SKM-1 treated with dmso at 0.1 percent for 144 hours (cell line): ENCODE results near the gene MAST4.

Experiments
- DNase-seq: peaks from one replicate; lab custom pipeline; 2025; ENCODE audit not compliant: unreplicated experiment; lab: John Stamatoyannopoulos, UW

The MAST4 gene

DNA sequence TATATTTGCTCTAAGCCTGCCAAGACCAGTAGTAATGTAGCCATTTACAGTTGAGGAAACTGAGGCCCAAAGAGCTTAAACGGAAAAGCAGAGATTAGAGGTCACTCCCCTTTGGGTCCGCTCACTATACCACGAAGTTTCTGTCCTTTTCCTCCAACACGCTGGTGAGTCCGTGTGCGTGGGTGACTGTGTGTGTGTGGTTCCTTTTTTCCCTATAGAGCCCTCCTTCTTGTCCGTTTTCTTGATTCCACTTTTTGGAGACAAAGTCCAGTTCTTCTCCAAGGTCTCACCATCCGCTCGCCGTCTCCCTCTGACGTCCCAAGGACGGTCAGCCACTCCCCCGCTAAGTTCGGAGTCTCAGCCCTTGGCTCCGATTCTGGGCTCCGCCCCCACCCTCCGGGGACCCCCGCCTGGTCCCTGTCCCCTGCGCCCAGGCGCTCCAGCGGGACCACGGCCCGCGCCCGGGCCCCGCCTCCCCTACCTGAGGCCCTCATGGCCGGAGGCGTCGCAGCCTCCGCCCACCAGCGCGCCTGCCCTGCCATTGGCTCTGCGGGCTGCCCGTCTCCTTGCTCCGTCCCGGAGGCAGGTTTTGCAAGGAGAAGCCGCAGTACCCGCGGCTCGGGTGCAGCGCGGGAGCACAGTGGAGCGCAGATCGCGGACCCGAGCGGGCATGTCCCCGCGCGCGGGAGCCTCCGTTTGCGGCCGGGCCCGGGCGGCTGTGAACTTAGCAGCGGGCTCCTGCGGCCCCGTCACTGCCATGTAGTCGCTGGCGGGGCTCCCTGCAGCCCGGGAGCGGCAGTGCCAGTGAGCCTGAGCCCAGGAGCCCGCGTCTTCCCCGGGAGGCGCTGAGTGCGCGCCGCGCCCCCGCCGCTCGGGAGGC, at the start of gene MAST4:
Gene MAST4, plus strand, starts transcription at position 638 of the 880 bp plus-strand sequence. CDS start 263 bp downstream, outside the sequence.
- DNase-seq, result peak; percentile 62

DNA sequence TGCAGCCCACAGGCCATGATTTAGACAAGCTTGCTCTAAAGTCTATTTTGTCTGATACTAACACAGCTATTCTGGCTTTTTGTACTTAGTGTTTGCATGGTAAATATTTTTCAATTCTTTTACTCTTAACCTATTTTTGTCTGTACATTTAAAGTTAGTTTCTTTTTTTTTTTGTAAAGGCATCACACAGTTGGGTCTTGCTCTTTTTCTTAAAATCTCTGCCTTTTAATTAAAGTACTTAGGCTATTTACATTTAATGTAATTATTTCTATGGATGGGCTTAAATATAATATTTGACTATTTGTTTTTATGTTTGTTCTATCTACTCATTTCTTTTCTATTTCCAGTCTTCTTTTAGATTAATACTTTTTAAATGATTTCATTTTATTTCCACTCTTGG, 49.7 kb upstream of the MAST4 start:
- no peak for DNase-seq

GRCh38 chr5:66551338-66551737, 44.9 kb upstream of the MAST4 start:
- DNase-seq, result no peak

GRCh38 chr5:66551945-66552344, 44.2 kb upstream of the MAST4 start:
- no peak for DNase-seq

DNA sequence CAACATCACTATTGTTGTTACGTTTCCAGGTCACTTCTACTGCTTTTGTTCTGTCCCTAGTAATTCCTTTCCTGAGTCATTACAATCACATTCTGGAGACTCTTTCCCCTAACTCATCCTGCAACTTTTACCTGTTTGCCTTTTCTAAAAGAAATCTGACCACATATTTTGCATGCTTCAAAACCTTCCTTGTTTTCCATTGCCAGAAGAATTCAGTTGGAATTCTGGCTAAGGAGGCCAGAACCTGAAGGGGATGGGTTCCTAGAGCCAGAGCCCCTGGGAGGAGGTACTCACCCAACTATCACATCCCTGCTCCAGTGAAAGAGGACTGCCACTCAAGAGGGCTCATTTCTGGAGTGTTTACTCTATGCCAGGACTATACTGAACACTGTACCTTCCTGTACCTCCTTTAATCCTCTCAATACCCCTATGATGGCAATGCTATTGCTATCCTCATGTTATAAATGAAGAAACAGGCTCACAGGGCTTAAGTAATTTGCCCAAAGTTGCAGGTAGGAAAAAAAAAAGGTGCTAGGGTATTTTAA, 42.8 kb upstream of the MAST4 start:
- no peak for DNase-seq

DNA sequence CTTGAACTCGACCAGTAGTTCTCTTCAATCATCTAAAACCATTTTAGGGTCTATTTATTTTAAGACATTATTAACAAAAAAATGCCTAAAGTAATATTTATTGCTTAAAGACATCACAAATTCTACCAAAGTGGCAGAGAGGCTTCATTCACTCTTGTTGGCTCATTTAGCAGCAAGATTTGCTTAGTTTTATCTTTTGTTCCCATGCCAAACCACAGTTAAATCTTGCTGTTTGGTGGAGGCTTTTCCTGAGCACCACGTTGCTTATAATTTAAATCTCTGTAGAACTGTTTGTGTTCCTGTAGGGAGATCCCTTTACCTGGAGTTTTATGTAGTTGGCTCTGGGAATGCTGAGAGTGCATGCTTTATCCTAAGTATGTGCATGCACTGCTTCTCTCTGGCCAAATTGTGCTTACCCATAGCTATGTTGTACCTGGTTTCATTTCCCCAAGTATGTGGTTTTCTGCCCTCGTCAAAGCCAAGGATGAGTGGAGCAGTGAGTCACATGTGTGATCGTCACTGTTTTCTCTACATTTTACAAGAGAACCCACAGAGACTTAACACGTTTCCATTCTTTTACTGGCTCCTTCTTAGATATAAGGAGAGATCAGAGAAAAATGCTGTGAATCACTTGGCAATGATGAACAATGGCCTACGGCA, 42.1 kb upstream of the MAST4 start:
- DNase-seq, result peak; percentile 27

DNA sequence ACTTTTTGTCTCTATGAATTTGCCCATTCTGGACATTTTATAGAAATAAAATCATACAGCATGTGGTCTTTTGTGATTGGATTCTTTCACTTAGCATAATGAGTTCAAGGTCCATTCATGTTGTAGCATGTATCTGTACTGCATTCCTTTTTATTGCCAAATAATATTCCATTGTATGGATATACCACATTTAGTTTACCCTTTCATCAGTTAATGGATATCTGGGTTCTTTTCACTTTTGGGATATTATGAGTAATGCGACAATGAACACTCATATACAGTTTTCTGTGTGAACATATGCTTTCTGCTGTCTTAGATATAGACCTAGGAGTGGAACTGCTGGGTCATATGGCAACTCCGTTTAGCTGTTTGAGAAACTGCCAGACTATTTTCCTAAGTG, 41.3 kb upstream of the MAST4 start:
- no peak for DNase-seq

GRCh38 chr5:66558560-66558959, 37.6 kb upstream of the MAST4 start:
- no peak for DNase-seq

DNA sequence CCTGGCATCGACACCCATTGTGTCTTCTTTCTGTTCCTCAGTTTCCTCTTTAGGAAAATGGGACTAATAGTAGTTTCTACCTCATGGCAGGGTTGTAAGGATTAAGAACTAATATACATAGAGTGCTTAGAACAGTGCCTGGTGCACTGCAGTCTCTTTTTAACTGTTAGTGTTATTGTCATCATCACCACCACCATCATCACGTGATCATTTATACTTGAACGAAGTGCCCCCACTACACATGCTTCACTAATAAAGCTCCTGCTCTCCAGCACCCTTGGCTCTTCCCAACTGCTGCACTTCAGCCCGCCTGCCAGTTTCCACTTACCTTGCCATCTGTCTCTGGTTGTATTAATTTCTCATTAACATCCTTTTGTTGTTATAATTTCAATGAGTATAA, 35.8 kb upstream of the MAST4 start:
- DNase-seq, result no peak

DNA sequence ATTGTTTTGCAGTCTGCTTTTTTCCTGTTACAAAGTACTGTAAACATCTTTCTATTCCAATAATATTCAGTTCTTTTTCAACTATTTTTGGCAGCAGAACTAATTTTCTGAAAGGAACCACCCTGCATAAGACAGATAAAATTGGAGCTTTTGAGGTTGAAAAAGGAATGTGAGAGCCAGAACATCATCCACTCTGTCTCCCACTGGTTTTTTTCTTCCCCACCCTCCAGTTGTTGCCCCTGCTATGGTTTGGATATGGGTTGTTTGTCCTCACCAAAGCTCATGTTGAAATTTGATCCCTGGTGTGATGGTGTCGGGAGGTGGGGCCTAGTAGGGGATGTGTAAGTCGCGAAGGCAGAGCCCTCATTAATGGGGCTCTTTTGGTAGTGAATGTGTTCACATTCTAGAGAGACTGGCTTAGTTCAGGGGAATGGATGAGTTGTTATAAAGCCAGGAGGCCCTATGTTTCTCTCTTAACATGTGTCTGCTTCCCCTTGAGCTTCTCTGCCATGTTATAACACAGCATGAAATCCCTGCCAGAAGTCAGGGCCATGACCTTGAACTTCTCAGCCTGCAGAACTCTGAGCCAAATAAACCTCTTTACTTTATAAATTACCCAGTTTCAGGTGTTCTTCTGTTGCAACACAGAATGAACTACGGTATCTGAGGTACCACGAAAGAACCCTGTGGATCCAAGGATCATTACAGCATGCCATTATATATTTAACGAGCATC, 34.8 kb upstream of the MAST4 start:
- DNase-seq, result no peak

DNA sequence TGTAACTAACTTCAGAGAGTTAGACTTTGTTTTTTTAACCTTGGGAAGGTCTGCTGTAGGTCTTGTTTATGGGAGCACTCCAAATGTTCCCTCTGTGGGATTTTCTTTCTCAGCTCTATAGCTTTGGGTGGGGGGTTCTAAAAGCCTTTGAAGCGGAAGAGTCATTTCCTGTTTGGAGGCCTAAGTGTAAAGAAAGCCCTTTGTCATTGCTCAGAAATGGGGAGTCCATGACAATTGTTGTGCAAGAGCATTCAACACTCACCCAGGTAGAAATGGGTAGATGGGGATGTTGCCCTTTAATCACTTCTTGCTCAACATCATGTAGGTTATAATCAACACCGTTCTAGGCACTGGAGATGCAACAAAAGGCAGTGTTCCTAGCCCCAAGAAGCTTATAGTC, 30.3 kb upstream of the MAST4 start:
- DNase-seq, result no peak

DNA sequence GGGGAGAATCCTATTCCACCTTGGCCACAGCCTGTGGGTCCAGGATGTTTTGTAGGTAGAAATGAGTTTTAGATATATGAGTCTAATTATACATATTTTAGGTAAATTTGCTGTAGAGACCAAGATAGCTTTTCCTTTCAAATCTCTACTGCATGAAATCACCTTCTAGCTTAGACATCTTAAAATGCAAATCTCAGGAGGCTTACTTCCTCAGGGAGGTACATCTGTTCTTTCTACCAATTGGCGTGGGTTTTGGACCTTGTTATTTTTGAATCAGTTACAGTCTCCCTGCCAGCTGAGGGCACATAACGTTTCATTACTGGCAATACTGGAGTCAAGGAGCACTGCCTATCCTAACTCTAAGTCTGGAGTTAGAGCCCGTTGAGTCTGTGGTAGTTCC, 28.7 kb upstream of the MAST4 start:
- no peak for DNase-seq

DNA sequence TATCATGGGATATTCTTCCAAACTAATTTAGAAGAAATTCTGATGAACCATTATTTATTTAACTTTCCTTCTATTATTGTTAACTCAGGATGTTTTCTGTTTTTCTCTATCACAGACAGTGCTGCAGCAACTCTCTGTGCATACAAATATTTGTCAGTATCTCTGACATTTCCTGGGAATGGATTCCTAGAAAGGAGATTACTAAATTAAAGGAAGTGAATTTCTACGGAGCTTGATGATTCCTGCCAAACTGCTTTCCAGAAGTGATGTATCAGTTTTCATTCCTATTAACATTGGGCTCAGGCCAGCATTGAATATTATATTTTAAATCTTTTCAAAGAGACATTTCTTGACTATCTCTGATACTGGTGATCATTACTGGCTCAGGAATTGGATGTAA, 26.0 kb upstream of the MAST4 start:
- no peak for DNase-seq

- DNase-seq, result no peak
Observed at GRCh38 chr5:66573733-66574132, 22.5 kb upstream of the MAST4 start.

DNA sequence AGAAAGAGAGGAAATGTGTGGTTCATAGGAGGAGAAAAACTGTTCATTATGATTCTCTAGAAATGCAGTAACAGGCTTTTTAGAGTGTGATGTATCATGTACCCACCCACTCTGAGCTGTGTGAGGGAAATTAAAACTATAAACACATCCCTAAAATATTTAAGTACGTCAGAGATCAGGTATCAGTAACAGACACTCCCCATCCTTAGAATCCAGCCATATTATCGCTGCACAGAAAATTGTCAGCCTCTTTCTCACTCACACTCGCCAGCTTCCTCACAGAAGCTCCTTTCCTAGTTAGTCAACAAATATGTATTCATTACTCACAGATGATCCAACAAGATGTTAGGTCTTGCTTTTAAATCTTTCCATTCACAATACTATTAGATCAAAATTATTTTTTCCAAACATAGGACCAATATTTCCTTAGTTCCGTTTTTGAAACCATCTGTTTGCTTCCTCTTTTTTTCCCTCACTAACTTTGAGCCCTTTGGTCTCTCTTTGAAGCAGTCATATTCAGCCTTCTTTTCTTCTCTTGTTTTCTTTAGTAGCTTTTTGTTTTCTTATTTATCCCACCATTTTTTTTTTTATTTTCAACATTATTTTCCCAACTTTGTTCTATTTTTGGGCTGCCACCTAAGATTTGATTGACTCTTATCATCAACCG, 13.6 kb upstream of the MAST4 start:
- peak; percentile 42 for DNase-seq

DNA sequence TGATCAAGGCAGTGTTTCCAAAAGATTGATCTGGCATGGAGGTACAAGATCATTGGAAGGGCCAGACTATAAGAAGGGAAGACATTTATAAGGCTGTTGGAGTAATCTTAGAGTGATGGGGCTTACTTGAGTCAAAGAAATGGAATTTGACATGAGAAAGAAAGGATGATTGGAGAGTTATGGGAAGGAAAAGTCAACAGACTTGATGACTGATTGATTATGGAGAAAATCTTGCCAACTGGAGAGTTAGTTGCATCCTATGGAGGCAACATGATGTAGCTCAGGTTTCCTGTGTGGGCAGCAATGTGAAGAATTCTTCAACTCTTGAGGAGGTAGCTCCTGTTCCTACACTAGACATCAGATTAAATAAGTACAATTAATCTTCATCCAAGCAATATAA, 10.9 kb upstream of the MAST4 start:
- DNase-seq, result no peak

- DNase-seq, result no peak
Observed at GRCh38 chr5:66587771-66588170, 8.4 kb upstream of the MAST4 start.

DNA sequence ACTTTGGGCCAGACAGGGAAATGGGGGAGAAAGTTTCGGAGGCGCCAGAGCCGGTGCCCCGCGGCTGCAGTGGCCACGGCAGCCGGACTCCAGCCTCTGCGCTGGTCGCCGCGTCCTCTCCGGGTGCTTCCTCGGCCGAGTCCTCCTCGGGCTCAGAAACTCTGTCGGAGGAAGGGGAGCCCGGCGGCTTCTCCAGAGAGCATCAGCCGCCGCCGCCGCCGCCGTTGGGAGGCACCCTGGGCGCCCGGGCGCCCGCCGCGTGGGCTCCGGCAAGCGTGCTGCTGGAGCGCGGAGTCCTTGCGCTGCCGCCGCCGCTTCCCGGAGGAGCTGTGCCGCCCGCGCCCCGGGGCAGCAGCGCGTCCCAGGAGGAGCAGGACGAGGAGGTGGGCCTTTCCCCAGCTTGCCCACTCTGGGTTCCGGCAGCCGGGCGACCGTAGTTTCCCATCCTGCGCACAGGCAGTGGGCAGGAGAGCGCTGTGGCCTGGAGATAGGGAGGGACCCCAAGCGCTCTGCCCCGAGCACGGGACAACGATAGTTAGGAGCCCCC, 516 bp downstream of the MAST4 start:
- no peak for DNase-seq

DNA sequence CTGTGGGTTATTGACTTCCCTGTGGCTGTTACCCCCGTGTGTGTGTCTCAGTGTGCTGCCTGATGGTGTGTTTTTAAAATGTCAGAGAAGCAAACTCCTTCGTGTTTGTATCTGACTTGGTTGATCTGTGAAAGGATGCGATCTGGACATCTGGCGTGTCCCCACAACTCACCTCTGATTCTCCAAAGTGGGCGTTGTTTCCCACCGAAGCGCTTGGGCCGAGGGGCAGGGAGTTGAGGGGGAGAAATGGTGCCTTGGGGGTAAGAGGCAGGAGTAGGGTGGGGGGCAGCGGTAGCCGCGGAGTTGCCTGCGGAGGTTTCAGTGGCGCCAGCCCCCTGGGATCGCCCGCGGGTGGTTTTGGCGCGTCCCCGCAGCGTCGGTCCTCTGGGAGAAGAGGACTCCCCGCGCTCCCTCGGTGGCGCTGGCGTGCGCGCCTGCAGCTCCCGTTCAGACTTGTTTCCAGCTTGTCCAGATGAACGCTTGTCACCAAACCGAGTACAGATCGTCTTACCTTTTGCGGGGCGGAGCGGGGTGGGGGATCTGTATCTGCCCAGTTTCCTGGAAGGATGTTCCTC, 1.1 kb downstream of the MAST4 start:
- peak; percentile 3 for DNase-seq

DNA sequence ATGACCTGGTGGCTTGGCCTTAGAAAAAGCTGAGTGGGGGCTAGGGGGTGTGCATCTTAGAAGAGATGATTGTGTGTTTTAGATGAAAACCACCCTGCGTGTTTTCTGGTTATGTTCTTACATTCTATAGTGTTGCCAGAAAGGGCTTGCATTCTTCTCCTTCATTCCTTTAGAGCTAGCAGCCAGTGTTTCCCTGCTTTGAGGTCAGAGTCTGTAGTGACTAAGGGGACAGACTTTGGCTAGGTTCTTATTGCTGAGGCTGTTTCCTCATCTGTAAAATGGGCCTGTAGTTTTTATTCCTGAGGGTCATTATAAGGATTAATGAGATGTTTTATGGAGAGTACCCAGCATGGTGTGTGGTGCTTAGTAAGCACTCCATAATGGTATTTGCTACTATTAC, 6.4 kb downstream of the MAST4 start:
- no peak for DNase-seq
